ENCODE data around the gene CHRNB2.

DNA sequence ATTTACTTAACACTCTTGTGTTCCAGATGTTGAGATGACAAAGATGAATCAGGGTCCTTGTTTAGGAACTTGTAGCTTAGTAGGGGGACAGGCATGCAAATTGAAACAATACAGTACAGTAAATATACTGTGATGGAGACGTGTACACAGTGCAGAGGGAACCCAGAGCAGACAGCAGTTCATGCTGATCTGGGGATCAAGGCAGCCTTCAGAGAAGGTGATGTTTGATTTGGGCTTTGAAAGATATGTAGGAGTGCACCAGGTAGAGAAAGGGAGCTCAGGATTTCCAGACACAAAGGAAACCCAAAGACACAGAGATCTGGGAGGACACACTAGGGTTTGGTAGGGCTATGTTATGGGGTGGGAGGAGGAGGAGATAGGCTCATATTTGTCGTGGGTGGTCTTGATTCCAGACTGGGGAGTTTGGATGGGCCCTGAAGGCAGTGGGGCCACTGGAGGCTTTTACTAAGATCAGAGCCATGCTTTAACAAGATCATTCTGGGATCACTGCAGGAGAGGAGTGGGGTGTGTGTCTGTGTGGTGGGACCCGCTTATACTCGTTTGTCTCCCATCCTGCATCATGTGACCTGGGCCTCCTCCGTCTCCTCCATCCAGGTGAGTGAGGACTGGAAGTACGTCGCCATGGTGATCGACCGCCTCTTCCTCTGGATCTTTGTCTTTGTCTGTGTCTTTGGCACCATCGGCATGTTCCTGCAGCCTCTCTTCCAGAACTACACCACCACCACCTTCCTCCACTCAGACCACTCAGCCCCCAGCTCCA, 7.8 kb downstream of the CHRNB2 start:
- TF ChIP-seq RAD21 (IDR thresholded peaks at IDR 0.05; ENCODE audit: low read depth), result no peak
- TF ChIP-seq YY1 (IDR thresholded peaks at IDR 0.05; ENCODE audit: low read depth), result no peak
- TF ChIP-seq ZBTB7A (IDR thresholded peaks at IDR 0.05; ENCODE audit: low read depth), result no peak
- no peak for TF ChIP-seq TCF12 (IDR thresholded peaks at IDR 0.05; ENCODE audit: low read depth)
- TF ChIP-seq EP300 (IDR thresholded peaks at IDR 0.05; ENCODE audit: borderline replicate concordance), result no peak
- no peak for TF ChIP-seq TAF1 (IDR thresholded peaks at IDR 0.05; ENCODE audit: low read depth)
- TF ChIP-seq TEAD4 (IDR thresholded peaks at IDR 0.05), result no peak
- TF ChIP-seq, protein P1, sequence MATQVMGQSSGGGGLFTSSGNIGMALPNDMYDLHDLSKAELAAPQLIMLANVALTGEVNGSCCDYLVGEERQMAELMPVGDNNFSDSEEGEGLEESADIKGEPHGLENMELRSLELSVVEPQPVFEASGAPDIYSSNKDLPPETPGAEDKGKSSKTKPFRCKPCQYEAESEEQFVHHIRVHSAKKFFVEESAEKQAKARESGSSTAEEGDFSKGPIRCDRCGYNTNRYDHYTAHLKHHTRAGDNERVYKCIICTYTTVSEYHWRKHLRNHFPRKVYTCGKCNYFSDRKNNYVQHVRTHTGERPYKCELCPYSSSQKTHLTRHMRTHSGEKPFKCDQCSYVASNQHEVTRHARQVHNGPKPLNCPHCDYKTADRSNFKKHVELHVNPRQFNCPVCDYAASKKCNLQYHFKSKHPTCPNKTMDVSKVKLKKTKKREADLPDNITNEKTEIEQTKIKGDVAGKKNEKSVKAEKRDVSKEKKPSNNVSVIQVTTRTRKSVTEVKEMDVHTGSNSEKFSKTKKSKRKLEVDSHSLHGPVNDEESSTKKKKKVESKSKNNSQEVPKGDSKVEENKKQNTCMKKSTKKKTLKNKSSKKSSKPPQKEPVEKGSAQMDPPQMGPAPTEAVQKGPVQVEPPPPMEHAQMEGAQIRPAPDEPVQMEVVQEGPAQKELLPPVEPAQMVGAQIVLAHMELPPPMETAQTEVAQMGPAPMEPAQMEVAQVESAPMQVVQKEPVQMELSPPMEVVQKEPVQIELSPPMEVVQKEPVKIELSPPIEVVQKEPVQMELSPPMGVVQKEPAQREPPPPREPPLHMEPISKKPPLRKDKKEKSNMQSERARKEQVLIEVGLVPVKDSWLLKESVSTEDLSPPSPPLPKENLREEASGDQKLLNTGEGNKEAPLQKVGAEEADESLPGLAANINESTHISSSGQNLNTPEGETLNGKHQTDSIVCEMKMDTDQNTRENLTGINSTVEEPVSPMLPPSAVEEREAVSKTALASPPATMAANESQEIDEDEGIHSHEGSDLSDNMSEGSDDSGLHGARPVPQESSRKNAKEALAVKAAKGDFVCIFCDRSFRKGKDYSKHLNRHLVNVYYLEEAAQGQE (IDR thresholded peaks at IDR 0.05; ENCODE audit: low read depth), result no peak
- TF ChIP-seq, protein P2, sequence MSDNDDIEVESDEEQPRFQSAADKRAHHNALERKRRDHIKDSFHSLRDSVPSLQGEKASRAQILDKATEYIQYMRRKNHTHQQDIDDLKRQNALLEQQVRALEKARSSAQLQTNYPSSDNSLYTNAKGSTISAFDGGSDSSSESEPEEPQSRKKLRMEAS (IDR thresholded peaks at IDR 0.05), result no peak
- TF ChIP-seq CREB1 (IDR thresholded peaks at IDR 0.05; ENCODE audit: low read depth), result no peak
- TF ChIP-seq EGR1 (IDR thresholded peaks at IDR 0.05), result no peak
- TF ChIP-seq, protein P3, sequence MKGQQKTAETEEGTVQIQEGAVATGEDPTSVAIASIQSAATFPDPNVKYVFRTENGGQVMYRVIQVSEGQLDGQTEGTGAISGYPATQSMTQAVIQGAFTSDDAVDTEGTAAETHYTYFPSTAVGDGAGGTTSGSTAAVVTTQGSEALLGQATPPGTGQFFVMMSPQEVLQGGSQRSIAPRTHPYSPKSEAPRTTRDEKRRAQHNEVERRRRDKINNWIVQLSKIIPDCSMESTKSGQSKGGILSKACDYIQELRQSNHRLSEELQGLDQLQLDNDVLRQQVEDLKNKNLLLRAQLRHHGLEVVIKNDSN (IDR thresholded peaks at IDR 0.05), result no peak
- no peak for TF ChIP-seq CEBPB (IDR thresholded peaks at IDR 0.05)
- TF ChIP-seq FOXM1 (IDR thresholded peaks at IDR 0.05; ENCODE audit: borderline replicate concordance, low read depth), result no peak

Data from Ishikawa (cell line).